Measurements from ENCODE around the gene SLC48A1.

Gene SLC48A1

DNA sequence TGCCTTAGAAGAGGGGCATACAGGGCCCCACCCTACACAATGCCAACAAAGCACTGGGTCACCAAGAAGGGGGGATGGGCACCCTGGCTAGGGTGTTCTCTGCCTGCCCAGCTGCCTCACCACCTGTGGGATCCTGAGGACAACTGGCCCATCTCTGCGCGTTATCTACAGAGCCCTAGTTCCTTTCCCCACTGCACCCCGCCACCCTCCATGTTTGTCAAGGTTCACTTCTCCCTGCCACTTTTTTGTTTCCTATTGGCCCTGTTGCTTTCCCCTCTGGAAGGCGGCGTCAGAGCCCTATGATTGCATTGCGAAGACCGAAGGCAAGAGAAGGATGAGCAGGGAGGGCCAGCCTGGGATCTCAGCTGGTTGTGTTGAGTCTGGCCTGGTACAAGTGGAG lies 1.6 kb downstream of the SLC48A1 start:
- no peak for DNase-seq (ENCODE audit: low read depth)
- in situ Hi-C loops (cut with HindIII; ENCODE audit: low sequenced_read_pairs) = loop anchor here (10.0 kb wide), 1 partner anchor 60 kb away; no protein-coding TSS in a partner anchor
- H3K4me3 ChIP-seq (ENCODE audit: low read depth, low read length) = no peak overlapping the region
- TF ChIP-seq, protein P1, sequence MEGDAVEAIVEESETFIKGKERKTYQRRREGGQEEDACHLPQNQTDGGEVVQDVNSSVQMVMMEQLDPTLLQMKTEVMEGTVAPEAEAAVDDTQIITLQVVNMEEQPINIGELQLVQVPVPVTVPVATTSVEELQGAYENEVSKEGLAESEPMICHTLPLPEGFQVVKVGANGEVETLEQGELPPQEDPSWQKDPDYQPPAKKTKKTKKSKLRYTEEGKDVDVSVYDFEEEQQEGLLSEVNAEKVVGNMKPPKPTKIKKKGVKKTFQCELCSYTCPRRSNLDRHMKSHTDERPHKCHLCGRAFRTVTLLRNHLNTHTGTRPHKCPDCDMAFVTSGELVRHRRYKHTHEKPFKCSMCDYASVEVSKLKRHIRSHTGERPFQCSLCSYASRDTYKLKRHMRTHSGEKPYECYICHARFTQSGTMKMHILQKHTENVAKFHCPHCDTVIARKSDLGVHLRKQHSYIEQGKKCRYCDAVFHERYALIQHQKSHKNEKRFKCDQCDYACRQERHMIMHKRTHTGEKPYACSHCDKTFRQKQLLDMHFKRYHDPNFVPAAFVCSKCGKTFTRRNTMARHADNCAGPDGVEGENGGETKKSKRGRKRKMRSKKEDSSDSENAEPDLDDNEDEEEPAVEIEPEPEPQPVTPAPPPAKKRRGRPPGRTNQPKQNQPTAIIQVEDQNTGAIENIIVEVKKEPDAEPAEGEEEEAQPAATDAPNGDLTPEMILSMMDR (IDR thresholded peaks at IDR 0.05; ENCODE audit: low read depth, low read length, missing control alignments) = no peak

- in situ Hi-C loops (cut with HindIII; ENCODE audit: low sequenced_read_pairs) = loop anchor here (10.0 kb wide), 1 partner anchor 61 kb away; no protein-coding TSS in a partner anchor
- DNase-seq (ENCODE audit: low read depth) = no peak
- TF ChIP-seq, protein P1 (IDR thresholded peaks at IDR 0.05; ENCODE audit: low read depth, low read length, missing control alignments) = no peak
- no peak overlapping the region for H3K4me3 ChIP-seq (ENCODE audit: low read depth, low read length)
Measured at GRCh38 chr12:47775100-47775911, 2.3 kb downstream of the SLC48A1 start.

DNA sequence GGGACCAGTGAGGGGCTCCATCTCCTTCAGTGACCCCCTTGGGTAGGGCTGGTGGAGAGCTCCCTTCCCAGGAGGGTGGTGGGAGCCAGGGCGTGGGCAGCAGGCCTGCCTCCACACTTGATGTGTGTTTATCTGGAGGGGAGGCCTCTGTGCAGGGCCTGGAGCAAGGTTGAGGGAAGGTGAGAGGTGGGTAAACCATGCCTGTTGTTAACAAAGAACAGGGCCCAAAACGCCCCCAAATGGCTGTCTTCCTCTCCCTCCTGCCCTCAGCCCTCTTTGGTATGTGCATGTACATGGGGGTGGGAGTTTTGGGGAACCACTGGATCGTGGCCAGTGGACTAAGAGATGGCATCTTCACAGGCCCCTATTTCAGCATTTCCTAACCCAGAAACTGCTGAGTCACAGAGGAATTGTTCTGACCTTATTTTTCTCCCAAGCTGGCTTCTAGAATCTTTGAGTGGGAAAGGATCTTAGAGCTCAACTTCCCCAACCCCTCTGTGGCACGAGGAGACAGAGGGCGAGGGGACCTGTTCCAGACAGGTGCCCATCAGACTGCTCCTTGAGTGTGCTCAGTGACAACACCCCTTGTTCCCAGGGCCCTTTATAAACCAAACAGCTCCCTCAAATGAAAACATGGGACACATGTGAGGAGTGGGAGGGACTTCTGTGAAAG lies 3.6 kb downstream of the SLC48A1 start:
- no peak overlapping the region for H3K4me3 ChIP-seq (ENCODE audit: low read depth, low read length)
- no peak for DNase-seq (ENCODE audit: low read depth)
- TF ChIP-seq, protein P1 (IDR thresholded peaks at IDR 0.05; ENCODE audit: low read depth, low read length, missing control alignments) = no peak
- in situ Hi-C loops (cut with HindIII; ENCODE audit: low sequenced_read_pairs) = loop anchor here (10.0 kb wide), 1 partner anchor 62 kb away; no protein-coding TSS in a partner anchor

DNA sequence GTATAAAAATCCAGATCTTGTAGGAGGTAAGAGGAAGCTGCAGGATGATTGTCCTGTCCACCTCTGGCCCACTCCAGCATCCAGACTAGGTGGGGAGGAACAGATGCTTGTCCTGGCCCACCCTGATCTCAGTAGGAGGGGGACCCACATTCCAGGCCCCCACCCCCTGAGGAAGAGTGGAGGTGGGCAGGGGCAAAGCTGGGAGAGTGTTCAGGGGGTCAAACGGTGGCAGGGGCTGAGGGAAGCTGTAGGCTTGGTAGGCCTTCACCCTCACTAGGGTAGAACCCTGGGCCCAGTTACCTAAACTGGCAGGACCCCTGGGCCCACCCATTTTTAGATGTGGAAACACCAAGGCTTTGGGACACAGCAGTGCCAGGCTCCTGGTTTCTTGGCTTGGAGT lies 4.1 kb downstream of the SLC48A1 start:
- in situ Hi-C loops (cut with HindIII; ENCODE audit: low sequenced_read_pairs) = loop anchor here (10.0 kb wide), 1 partner anchor 62 kb away; no protein-coding TSS in a partner anchor
- no peak for DNase-seq (ENCODE audit: low read depth)
- H3K4me3 ChIP-seq (ENCODE audit: low read depth, low read length) = no peak overlapping the region
- TF ChIP-seq, protein P1 (IDR thresholded peaks at IDR 0.05; ENCODE audit: low read depth, low read length, missing control alignments) = no peak

DNA sequence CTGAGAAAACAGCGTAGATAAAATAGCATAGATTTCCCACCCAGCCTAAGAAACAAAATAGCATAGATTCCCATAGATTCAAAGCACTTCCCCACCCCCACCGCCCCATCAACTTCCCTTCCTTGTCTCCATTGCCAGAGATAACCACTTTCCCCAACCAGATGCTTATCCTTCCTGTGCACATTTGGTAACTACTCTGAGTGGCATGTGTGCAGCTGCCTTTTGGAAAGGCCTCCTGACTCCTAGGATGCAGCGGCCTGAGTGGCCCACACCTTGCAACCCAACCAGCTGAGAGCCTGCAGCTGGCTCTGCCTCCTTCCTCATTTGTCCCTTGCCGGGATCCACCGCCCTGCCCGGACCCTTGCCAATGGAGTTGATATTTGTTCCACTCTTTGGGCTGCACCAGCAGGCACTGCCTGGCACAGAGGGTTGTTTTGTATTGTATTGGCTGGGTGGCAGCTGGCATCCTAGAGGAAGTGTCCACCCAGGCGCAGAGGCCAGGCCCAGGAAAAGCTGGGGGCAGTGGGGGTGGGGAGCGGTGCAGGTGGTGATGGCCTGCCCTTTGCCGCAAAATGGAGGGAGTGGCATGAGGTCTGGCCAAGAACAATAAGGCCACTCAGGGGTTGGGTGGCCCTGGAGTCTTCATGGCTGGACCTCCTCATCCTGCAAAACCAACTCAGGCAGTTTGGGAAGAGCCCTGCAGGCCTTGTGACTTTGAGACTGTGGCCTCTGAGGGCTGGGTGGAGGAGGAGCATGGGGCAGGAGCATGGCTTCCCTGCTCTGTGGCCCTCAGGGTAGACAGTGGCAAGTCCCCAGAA lies 4.9 kb downstream of the SLC48A1 start:
- TF ChIP-seq, protein P1 (IDR thresholded peaks at IDR 0.05; ENCODE audit: low read depth, low read length, missing control alignments) = no peak
- DNase-seq (ENCODE audit: low read depth) = no peak
- in situ Hi-C loops (cut with HindIII; ENCODE audit: low sequenced_read_pairs) = loop anchor here (10.0 kb wide), 1 partner anchor 63 kb away; no protein-coding TSS in a partner anchor
- H3K4me3 ChIP-seq (ENCODE audit: low read depth, low read length) = no peak overlapping the region

- TF ChIP-seq, protein P1 (IDR thresholded peaks at IDR 0.05; ENCODE audit: low read depth, low read length, missing control alignments) = no peak
- in situ Hi-C loops (cut with HindIII; ENCODE audit: low sequenced_read_pairs) = loop anchor here (10.0 kb wide), 1 partner anchor 64 kb away; no protein-coding TSS in a partner anchor
- H3K4me3 ChIP-seq (ENCODE audit: low read depth, low read length) = no peak overlapping the region
- no peak for DNase-seq (ENCODE audit: low read depth)
Measured at GRCh38 chr12:47778881-47779280, 5.8 kb downstream of the SLC48A1 start.
